ENCODE results near the gene CLDN2.

Gene CLDN2

GRCh38 chrX:106950381-106950780 is 30.2 kb downstream of the CLDN2 start:
- TF ChIP-seq SIN3A (IDR thresholded peaks at IDR 0.05; ENCODE audit: borderline replicate concordance, insufficient read depth, low read length) (no peak), POLR2AphosphoS5 (IDR thresholded peaks at IDR 0.05; ENCODE audit: low read depth, low read length) (no peak), TAF1 (IDR thresholded peaks at IDR 0.05; ENCODE audit: borderline replicate concordance, insufficient read depth, low read length) (no peak), FOXP2 (optimal IDR thresholded peaks at IDR 0.05; ENCODE audit: borderline replicate concordance, extremely low read depth, extremely low read length, insufficient read depth) (no peak)
- TF ChIP-seq, protein P1, sequence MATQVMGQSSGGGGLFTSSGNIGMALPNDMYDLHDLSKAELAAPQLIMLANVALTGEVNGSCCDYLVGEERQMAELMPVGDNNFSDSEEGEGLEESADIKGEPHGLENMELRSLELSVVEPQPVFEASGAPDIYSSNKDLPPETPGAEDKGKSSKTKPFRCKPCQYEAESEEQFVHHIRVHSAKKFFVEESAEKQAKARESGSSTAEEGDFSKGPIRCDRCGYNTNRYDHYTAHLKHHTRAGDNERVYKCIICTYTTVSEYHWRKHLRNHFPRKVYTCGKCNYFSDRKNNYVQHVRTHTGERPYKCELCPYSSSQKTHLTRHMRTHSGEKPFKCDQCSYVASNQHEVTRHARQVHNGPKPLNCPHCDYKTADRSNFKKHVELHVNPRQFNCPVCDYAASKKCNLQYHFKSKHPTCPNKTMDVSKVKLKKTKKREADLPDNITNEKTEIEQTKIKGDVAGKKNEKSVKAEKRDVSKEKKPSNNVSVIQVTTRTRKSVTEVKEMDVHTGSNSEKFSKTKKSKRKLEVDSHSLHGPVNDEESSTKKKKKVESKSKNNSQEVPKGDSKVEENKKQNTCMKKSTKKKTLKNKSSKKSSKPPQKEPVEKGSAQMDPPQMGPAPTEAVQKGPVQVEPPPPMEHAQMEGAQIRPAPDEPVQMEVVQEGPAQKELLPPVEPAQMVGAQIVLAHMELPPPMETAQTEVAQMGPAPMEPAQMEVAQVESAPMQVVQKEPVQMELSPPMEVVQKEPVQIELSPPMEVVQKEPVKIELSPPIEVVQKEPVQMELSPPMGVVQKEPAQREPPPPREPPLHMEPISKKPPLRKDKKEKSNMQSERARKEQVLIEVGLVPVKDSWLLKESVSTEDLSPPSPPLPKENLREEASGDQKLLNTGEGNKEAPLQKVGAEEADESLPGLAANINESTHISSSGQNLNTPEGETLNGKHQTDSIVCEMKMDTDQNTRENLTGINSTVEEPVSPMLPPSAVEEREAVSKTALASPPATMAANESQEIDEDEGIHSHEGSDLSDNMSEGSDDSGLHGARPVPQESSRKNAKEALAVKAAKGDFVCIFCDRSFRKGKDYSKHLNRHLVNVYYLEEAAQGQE (IDR thresholded peaks at IDR 0.05; ENCODE audit: insufficient read depth in 1 of 2, low read depth in 2 of 2, low read length in 2 of 2): no peak

DNA sequence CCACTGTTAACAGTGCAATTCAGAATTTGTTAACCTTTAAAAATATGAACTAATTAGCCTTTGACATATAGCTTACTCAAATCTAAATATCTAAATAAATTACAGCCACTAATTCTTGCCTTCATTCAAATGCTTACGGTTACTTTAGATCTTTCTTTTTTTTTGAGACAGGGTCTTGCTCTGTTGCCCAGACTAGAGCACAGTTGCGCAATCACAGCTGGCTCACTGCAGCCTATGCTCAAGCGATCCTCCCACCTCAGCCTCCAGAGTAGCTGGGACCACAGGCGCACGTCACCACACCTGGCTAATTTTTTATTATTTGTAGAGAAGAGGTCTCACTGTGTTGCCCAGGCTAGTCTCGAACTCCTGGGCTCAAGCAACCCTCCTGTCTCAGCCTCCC is 31.0 kb downstream of the CLDN2 start:
- TF ChIP-seq TAF1 (IDR thresholded peaks at IDR 0.05; ENCODE audit: borderline replicate concordance, insufficient read depth, low read length) (no peak), SIN3A (IDR thresholded peaks at IDR 0.05; ENCODE audit: borderline replicate concordance, insufficient read depth, low read length) (no peak), FOXP2 (optimal IDR thresholded peaks at IDR 0.05; ENCODE audit: borderline replicate concordance, extremely low read depth, extremely low read length, insufficient read depth) (no peak), POLR2AphosphoS5 (IDR thresholded peaks at IDR 0.05; ENCODE audit: low read depth, low read length) (no peak)
- TF ChIP-seq, protein P1 (IDR thresholded peaks at IDR 0.05; ENCODE audit: insufficient read depth in 1 of 2, low read depth in 2 of 2, low read length in 2 of 2): no peak

GRCh38 chrX:106952089-106952488 is 31.9 kb downstream of the CLDN2 start:
- TF ChIP-seq, protein P1 (IDR thresholded peaks at IDR 0.05; ENCODE audit: insufficient read depth in 1 of 2, low read depth in 2 of 2, low read length in 2 of 2): no peak
- TF ChIP-seq SIN3A (IDR thresholded peaks at IDR 0.05; ENCODE audit: borderline replicate concordance, insufficient read depth, low read length) (no peak), TAF1 (IDR thresholded peaks at IDR 0.05; ENCODE audit: borderline replicate concordance, insufficient read depth, low read length) (no peak)

DNA sequence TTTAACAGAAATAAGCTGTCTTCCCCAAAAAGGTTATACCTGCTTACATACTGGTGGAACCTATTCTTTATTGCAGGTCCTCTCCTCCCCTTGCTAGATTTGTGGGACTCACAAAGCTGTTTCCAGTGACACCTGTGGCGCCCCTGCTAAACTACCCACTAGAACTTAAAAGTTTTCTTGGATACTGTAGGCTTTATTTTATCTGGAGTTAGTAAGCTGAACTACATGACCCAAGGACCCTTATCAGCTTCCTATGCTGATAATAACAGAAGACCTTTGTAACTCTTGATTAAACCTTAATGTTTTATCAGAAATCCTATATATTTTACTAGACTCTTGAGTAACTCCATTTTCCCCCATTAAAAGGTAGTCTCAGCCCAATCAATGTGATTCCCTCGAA is 32.3 kb downstream of the CLDN2 start:
- TF ChIP-seq, protein P1 (IDR thresholded peaks at IDR 0.05; ENCODE audit: insufficient read depth in 1 of 2, low read depth in 2 of 2, low read length in 2 of 2): no peak
- no peak for TF ChIP-seq SIN3A (IDR thresholded peaks at IDR 0.05; ENCODE audit: borderline replicate concordance, insufficient read depth, low read length)
- TF ChIP-seq POLR2AphosphoS5 (IDR thresholded peaks at IDR 0.05; ENCODE audit: low read depth, low read length): no peak
- TF ChIP-seq TAF1 (IDR thresholded peaks at IDR 0.05; ENCODE audit: borderline replicate concordance, insufficient read depth, low read length): no peak
- TF ChIP-seq FOXP2 (optimal IDR thresholded peaks at IDR 0.05; ENCODE audit: borderline replicate concordance, extremely low read depth, extremely low read length, insufficient read depth): no peak

- TF ChIP-seq SIN3A (IDR thresholded peaks at IDR 0.05; ENCODE audit: borderline replicate concordance, insufficient read depth, low read length): no peak
- no peak for TF ChIP-seq POLR2AphosphoS5 (IDR thresholded peaks at IDR 0.05; ENCODE audit: low read depth, low read length)
- no peak for TF ChIP-seq FOXP2 (optimal IDR thresholded peaks at IDR 0.05; ENCODE audit: borderline replicate concordance, extremely low read depth, extremely low read length, insufficient read depth)
Observed at GRCh38 chrX:106952988-106953387, 32.8 kb downstream of the CLDN2 start.
